A549 treated with Hydrocortisone at 1 μM for 4 hours (cell line): ENCODE measurements around the gene MTHFD1L. TPM values are rescaled to one million over a fixed set of nuclear protein-coding genes. Genes with fewer than 3 reads are reported as not detected.

Experiments used
- total RNA-seq: library from RNA; stranded (reverse); fragments of 200-300 nt; extraction: Qiagen RNA extraction; gene quantifications from 5 replicates; pipeline ENCODE4 v1.2.3, GENCODE V29; 2022

Gene MTHFD1L
- 38.4 to 46.6 TPM (median 44.6 TPM) in 5 replicates for total RNA-seq

DNA sequence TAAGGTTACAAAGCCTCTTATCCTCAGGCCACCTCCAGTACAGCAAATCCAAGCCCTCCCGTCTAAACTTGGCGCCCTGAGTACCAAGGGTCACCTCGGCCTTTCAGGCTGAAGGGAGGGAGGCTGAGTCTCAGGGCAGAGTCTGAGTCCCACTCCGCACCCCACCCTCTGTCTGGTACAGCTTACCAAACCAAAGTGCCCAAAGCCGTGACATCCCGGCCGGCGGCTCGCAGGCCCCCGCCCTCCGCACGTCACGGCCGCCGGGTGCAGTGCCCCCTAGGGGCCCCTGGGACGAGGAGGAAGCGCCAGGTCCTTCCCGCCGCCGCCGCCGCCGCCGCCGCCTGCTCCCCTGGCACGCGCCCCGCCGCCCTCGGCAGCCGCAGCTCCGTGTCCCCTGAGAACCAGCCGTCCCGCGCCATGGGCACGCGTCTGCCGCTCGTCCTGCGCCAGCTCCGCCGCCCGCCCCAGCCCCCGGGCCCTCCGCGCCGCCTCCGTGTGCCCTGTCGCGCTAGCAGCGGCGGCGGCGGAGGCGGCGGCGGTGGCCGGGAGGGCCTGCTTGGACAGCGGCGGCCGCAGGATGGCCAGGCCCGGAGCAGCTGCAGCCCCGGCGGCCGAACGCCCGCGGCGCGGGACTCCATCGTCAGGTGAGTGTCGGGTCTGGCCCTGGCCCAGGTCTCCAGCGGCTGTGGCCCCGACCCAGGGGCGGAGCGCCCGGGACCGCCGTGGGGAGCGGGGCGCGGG lies at the start of gene MTHFD1L:
Gene MTHFD1L (plus strand): TSS at position 297 of the 741 bp plus-strand sequence. CDS start 121 bp downstream, at position 418.

